Right lung (tissue), 5 donors: ENCODE measurements around the gene AP5S1. TPM values are rescaled to one million over a fixed set of nuclear protein-coding genes. Genes with fewer than 3 reads are reported as not detected.
"Not testable (repeated sequence)": the region's sequence is repeated elsewhere in the genome, so short reads cannot be mapped to it uniquely, and the experiment has no call there.

ENCODE experiments used
- DNase-seq, 2 donors: peaks; one replicate each; pipeline ENCODE4 v3.0.0-alpha.2; 2013
- polyA plus RNA-seq, 5 donors: library from polyadenylated mRNA; unstranded; fragments of 120-200 nt; gene quantifications; one replicate each; pipeline versions ENCODE4 v1.2.1 to v1.2.3, GENCODE V29; 2013; ENCODE audit warnings: inconsistent platforms in 1 of 5, low replicate concordance in 1 of 5; ENCODE audit not compliant: insufficient read length in 5 of 5, insufficient read depth in 1 of 5

AP5S1 gene
- polyA plus RNA-seq, 5 donors: 8.6 to 12.9 (median 9.5) TPM

DNA sequence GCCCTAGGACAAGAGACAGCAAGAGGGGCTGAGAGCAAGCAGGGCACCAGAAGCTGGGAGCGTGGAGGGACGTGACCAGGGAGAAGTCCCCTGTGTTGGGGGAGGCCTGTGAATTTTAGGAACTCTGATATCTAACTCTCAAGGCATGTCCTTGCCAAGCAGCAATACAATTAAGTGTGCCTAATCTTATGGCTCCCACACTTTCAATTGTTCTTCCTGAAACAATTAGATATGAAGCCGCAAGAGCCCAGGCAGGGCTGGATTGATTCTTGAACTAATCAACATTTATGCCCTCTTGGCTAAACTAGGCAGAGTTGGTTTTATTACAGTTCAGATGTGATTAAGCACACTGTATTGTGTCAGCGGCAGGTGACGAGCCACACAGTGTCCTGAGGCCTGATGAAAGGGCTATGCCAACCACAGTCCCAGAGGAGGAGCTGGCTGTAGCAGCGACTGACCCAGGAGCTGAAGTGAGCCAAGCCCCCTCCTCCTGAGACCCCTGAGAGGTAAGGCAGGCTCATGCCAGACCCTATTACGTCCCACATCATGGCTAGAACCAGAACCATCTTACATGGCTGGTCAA lies 22.1 kb downstream of the AP5S1 start:
- no peak for DNase-seq

GRCh38 chr20:3843490-3843889 lies 23.1 kb downstream of the AP5S1 start:
- no peak for DNase-seq

DNA sequence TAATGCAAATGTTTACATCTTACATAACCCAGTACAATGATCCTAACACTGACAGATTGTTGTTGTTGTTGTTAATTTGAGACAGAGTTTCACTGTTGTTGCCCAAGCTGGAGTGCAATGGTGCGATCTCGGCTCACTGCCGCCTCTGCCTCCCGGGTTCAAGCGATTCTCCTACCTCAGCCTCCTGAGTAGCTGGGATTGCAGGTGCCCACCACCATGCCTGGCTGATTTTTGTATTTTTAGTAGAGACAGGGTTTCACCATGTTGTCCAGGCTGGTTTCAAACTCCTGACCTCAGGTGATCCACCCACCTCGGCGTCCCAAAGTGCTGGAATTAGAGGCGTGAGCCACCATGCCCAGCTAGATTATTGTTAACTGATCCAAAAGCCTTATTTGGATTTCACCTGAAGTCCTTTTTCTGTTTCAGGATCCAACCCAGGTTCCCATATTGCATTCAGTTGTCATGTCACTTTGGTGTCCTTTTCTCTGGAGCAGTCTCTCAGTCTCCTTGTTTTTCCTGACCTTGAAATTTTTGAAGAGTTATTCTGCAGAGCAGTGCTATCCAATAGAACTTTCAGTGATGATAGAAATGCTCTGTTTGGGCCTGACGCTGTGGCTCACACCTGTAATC lies 23.8 kb downstream of the AP5S1 start:
- not testable (repeated sequence) for DNase-seq

- peak in 1 of 2 donors; percentile 18 for DNase-seq
Observed at GRCh38 chr20:3846378-3846739, 26.0 kb downstream of the AP5S1 start.

DNA sequence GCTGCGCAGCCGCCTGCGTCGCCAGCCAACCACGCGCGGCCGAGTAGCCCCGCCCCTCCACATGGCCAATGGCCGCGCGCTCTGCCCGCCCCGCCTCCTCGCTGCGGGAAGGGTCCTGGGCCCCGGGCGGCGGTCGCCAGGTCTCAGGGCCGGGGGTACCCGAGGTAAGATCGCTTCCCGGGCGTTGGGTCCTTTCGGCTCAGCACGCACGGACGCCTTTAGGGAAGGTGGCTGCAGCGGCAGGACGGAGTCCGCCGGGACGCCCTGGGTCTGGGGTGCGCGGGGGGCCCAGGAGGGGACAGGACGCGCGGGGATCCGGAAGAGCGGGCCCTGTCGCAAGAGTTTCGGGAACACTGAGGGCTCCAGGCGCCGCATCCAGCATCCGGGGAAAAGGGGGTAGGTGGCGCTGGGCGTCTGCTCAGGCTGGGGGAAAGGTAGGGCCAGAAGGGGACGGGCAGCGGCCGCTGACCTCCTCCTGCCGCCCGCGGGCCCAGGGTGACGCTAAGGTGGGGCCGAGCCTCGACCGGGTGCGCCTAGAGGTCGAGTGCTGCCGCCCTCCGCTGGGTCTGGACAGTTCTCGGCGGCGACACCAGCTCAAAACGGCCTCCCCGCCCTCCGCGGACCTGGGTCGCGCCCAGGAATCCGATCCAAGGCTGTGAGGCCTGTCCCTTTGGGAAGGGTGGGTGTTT lies 26.5 kb downstream of the AP5S1 start, which contains the start of gene MAVS:
TSS of gene MAVS (plus strand) at position 95 of the 689 bp plus-strand sequence. CDS start 7,791 bp downstream, outside the sequence.
- DNase-seq: peak; percentile 84 to 87

DNA sequence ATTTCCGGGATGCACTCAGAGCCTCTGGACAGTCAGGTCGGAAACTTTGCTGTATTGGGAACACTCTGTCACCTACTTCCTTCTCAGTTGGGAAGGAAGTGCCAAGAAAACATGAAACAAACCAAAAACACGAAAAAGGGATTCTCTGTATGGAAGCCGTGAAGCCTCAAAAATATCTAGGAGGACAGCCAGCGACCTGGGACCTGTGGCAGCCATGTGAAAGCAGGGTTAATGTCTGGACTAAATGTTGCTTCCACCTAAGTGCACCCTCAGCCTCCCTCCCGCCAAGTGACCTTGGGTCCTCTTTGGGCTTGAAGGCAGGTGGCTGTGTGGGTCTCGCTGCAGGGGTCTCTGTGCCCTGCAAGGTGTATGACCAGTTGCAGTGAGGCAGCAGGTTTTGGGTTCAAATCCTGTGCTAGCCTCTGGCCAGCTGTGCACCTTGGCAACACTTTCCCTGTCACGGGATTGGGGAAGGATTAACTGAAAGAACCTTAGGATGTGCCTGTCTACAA lies 27.1 kb downstream of the AP5S1 start:
- no peak for DNase-seq

GRCh38 chr20:3848565-3848964 lies 28.2 kb downstream of the AP5S1 start:
- DNase-seq: no peak

DNA sequence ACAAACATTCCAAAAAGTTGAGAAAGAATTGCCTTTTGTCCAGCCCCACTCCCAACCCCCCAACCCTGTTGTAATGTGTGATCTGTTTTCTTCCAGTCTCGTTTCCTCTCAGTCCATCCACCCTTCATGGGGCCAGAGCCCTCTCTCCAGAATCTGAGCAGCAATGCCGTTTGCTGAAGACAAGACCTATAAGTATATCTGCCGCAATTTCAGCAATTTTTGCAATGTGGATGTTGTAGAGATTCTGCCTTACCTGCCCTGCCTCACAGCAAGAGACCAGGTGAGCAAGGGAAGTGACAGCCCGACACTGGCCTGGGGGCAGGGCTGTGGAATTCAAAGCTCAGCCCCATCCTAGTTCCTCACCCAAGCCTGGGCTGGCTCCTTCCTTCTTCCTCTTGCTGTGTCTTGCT lies 34.1 kb downstream of the AP5S1 start:
- no peak for DNase-seq

- DNase-seq: no peak
Observed at GRCh38 chr20:3857405-3857804, 37.1 kb downstream of the AP5S1 start.

- DNase-seq: no peak
Observed at GRCh38 chr20:3858689-3859088, 38.3 kb downstream of the AP5S1 start.

DNA sequence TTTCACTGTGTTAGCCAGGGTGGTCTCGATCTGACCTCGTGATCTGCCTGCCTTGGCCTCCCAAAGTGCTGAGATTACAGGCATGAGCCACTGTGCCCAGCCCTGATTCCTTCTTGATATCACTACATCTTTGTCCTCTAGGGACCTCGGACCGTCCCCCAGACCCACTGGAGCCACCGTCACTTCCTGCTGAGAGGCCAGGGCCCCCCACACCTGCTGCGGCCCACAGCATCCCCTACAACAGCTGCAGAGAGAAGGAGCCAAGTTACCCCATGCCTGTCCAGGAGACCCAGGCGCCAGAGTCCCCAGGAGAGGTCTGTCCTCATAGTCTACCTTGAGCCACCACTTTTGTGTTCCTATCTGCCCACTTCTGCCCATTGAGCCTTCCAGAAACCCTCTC lies 40.8 kb downstream of the AP5S1 start:
- no peak for DNase-seq

DNA sequence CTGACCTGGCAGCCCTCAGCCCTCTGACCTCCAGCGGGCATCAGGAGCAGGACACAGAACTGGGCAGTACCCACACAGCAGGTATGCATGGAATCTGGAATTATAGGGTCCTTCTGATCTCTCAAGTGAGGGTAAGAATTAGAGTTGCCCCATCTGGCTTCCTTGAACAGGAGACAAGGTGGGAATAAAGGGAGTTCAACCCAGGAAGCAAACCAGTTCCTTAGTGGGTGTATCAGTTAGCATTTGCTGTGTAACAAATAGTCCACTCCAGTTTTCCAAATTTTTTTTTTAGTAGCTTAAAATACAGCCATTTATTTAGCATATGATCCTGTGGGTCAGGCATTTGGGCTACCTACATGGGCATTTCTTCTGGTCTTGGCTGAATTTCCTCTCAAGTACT lies 42.0 kb downstream of the AP5S1 start:
- no peak for DNase-seq

- DNase-seq: no peak
Observed at GRCh38 chr20:3863317-3863716, 43.0 kb downstream of the AP5S1 start.

- no peak for DNase-seq
Observed at GRCh38 chr20:3864518-3864917, 44.2 kb downstream of the AP5S1 start.

DNA sequence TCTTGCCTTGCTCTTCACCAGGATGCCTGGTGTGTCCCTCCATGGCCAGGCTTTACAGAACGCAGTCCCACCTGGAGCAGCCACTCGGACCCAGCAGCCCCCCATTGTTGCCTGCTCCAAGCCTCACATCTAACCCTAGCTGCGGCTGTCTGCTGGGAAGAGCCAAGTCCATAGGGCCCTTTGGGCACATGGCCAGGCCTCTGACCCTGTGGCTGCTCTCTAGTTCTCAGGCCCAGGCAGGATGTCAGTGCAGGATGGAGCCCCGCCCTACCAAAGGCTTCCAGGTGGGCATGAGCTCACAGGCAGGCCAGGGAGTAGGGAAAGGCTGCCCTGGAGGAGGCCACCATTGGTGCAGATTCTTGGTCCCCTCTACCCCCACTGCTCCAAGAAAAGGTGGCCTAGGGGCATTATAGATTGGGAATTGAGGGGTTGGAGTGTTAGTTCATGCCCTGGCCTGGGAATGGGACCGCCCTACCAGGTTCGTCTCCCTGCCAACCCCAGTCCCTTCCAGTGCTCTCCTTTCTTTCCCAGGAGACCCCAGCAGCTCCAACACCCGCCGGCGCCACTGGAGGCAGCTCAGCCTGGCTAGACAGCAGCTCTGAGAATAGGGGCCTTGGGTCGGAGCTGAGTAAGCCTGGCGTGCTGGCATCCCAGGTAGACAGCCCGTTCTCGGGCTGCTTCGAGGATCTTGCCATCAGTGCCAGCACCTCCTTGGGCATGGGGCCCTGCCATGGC lies 45.0 kb downstream of the AP5S1 start:
- no peak for DNase-seq

DNA sequence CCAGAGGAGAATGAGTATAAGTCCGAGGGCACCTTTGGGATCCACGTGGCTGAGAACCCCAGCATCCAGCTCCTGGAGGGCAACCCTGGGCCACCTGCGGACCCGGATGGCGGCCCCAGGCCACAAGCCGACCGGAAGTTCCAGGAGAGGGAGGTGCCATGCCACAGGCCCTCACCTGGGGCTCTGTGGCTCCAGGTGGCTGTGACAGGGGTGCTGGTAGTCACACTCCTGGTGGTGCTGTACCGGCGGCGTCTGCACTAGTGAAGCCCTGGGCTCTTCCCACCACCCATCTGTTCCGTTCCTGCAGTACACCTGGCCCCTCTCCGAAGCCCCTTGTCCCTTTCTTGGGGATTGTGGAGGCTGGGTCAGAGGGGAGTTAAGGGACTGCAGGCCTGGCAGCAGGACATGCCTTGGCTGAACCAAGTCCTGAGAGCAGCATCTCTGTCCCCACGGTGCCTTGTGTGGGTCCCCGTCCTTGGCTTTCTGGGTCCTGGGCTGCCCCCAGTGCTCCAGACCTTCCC lies 45.6 kb downstream of the AP5S1 start:
- no peak for DNase-seq

- DNase-seq: no peak
Observed at GRCh38 chr20:3866464-3866863, 46.1 kb downstream of the AP5S1 start.

- no peak for DNase-seq
Observed at GRCh38 chr20:3867802-3868201, 47.5 kb downstream of the AP5S1 start.

GRCh38 chr20:3869839-3870634 lies 49.7 kb downstream of the AP5S1 start:
- no peak for DNase-seq

DNA sequence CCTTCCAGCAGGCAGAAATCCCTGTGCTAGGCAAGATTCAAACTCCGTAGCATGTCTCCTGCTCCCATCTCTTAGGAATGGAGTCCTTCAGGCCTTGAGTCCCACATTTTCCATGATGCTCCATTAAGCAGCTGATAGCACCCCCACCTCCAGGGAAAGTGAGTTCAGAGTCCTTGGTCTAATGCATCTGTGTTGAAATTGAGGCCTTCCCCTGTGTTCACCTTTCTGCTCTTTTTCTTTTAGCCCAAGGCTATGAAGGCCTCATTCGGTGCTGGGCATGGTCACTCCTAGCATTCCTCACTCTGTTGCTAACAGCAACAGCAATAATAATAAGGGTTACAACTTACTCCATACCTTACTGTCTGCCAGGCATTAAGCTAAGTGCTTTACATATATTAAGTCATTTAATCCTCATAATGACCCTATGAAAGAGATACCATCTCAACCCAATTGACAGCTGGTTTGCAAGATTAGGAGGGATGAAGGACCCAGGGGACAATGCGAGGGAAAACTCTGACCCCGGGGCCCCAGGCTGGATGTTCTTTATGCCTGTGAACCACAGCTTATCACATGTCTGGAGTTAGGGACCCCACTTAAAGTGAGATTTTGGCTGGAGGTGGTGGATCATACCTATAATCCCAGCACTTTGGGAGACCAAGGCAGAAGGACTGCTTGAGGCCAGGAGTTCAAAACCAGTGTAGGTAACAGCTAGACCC lies 51.4 kb downstream of the AP5S1 start:
- no peak for DNase-seq

- DNase-seq: no peak
Observed at GRCh38 chr20:3873507-3873906, 53.2 kb downstream of the AP5S1 start.
